HG03066 (cell line): ENCODE data around the gene SPRR2E.
"Not testable (repeated sequence)": the region's sequence is repeated elsewhere in the genome, so short reads cannot be mapped to it uniquely, and the experiment has no call there.

Source experiments
- ATAC-seq: cut with Tn5 transposase; IDR thresholded peaks from one replicate; pipeline ENCODE4 v1.9.1; 2021; ENCODE audit warnings: low read depth; ENCODE audit not compliant: unreplicated experiment

The SPRR2E gene

GRCh38 chr1:153094426-153094825 is at the start of gene SPRR2E:
Gene SPRR2E, minus strand, starts transcription at chr1:153094526. Its CDS starts 775 bp downstream, at chr1:153093751.
- no peak for ATAC-seq

DNA sequence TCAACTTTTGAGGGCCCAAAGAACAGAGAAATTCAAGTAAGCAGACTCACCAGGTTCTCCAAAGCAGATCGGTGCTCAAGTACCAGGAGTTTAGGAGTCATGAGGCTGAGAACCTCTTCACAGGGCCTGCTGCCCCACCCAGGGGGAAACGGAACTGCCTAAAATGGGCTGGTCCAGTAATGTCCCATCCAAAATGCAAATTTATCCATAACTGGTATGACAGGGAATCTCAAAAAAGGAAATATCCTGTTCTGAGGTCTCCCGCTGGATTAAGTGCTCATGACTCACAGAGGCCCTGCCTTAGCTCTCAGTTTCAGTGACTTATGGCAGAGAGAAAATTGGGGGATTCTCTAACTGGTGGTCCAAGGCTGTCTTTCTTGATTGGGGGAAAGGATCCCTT is 47.1 kb upstream of the SPRR2E start:
- no peak for ATAC-seq

DNA sequence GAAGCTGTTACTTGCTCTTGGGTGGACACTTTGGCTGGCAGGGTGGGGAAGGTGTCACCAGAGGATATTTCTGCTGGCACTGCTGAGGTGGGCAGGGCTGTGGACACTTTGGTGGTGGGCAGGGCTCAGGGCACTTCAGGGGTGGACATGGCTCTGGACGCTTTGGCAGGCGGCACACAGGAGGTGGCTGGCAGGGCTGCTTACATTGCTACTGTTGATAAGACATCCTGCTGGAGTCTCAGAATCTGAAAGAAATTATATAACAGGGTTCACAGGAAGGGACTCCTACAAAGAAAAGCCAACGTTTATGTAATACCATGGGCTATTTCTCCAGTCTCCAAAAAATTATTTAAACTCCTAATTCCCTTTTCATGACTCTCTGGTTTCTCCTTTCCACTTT is 46.2 kb upstream of the SPRR2E start:
- no peak for ATAC-seq

- ATAC-seq, result no peak
Measured at GRCh38 chr1:153133743-153134142, 39.4 kb upstream of the SPRR2E start.

DNA sequence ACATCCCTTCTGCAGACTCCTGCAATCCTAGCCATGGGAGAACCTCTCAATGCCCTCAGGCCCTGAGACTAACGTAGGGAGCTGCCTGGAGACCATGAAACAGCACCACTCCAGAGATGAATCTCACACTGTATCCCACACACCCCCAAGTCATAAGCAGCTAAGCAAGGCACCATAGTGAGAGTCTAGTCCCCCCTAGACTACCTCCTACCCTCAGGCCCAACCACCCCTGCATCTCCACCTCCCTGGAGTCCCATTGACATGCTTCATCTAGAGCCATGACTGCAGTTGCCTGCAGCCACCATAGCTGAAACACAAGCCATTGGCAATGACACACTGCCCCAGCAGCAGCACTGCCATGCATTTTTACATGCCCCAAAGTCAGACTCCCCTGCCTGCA is 38.9 kb upstream of the SPRR2E start:
- no peak for ATAC-seq

DNA sequence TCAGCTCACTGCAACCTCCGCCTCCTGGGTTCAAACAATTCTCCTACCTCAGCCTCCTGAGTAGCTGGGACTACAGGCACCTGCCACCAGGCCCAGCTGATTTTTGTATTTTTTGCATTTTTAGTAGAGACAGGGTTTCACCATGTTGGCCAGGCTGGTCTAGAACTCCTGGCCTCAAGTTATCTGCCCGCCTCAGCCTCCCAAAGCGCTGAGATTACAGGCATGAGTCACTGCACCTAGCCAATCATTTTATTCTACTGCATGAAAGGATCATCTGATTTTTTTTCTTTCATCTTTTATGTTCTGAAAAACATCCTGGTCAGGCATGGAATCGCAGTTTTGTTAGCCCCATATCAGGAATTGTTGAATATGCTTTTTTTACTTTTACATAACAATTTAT is 34.4 kb upstream of the SPRR2E start:
- not testable (repeated sequence) for ATAC-seq

GRCh38 chr1:153127296-153127695 is 33.0 kb upstream of the SPRR2E start:
- ATAC-seq, result no peak

- ATAC-seq, result no peak
Measured at GRCh38 chr1:153125536-153125935, 31.2 kb upstream of the SPRR2E start.

DNA sequence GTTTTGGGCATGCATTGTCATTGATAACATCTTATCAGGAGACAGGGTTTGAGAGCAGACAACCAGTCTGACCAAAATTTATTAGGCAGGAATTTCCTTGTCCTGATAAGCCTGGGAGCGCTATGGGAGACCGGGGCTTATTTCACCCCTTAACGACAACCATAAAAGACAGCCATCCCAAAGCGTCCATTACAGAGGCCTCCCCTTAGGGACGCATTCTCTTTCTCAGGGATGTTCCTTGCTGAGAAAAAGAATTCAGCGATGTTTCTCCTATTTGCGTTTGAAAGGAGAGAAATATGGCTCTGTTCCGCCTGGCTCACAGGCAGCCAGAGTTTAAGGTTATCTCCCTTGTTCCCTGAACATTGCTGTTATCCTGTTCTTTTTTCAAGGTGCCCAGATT is 29.5 kb upstream of the SPRR2E start:
- not testable (repeated sequence) for ATAC-seq

- no peak for ATAC-seq
Measured at GRCh38 chr1:153122831-153123421, 28.6 kb upstream of the SPRR2E start.

- ATAC-seq, result no peak
Measured at GRCh38 chr1:153120945-153121344, 26.6 kb upstream of the SPRR2E start.

DNA sequence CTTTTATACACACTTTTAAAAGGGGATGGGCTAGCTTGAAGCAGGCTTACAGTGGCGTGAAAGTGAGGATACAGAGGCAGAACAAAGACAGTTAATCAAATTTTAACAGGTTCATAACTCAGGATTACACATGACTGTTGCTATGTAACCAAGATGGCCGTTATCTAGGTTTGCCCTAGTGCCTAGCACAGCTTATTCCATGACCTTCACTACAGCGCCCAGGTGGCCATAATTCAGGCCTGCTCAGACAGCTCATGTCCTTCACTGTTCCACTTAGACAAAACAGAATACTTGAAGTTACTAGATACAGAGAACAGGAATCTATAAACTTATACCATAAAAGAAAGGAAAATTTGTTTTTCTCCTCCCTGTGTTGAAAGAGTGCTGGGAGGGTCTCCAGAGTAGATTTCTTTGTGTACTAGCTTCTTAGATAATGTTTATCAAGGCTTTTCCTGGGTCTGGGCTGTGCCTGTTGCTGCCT is 25.2 kb upstream of the SPRR2E start:
- no peak for ATAC-seq

GRCh38 chr1:153115264-153115663 is 20.9 kb upstream of the SPRR2E start:
- ATAC-seq, result not testable (repeated sequence)

DNA sequence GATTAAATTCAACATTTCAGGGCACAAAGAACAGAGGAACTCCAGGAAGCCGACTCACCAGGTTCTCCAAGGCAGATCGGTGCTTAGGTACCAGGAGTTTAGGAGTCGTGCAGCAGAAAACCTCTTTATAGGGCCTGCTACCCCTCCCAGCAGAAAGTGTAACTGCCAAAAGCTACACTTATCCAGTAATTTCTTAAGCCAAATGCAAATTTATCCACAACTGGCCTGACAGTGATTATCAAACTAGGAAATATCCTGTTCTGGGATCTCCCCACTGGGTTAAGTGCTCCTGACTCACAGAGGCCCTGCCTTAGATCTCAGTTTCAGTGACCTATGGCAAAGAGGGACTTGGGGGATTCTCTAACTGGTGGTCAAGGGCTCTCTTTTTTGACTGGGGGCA is 19.1 kb upstream of the SPRR2E start, which contains the start of gene SPRR2F:
Gene SPRR2F (minus strand): TSS at position 101 of the 400 bp plus-strand sequence. CDS start 783 bp downstream, outside the sequence.
- no peak for ATAC-seq

DNA sequence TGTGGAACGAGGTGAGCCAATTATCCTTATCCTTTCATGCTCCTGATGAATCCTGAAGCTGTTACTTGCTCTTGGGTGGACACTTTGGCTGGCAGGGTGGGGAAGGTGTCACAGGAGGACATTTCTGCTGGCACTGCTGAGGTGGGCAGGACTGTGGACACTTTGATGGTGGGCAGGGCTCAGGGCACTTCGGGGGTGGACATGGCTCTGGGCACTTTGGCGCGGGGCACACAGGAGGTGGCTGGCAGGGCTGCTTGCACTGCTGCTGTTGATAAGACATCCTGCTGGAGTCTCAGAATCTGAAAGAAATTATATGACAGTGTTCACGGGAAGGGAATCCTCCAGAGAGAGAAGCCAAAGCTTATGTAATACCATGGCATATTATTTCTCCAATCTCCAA is 18.1 kb upstream of the SPRR2E start:
- not testable (repeated sequence) for ATAC-seq

- ATAC-seq, result no peak
Measured at GRCh38 chr1:153100245-153100644, 5.9 kb upstream of the SPRR2E start.

DNA sequence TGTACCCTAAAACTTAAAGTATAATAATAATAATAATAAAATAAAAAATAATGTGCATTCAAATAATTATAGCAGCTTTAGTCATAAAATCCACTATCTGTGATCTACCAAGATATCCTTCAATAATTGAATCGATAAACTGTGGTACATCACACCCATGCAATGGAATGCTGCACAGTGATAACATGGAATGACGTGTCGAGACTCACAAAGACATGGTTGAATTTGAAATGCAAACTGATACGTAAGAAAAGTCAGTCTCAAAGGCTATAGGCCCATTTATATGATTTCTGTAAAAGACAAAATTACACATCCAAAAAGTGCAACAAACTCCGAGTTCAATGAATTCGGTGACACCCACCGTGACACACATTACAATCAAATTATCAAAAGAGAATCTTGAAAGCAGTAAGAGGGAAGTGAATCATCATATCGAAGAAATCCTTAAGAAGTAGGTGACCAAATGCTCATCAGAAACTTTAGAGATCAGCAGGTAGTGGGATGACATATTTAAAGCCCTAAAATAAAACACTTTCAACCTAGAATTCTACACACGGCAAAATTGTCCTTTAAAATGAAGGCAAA is 5.2 kb upstream of the SPRR2E start:
- no peak for ATAC-seq

- no peak for ATAC-seq
Measured at GRCh38 chr1:153095764-153096163, 1.4 kb upstream of the SPRR2E start.

- ATAC-seq, result no peak
Measured at GRCh38 chr1:153087652-153088051, 6.7 kb downstream of the SPRR2E start.

- no peak for ATAC-seq
Measured at GRCh38 chr1:153081736-153082135, 12.6 kb downstream of the SPRR2E start.

DNA sequence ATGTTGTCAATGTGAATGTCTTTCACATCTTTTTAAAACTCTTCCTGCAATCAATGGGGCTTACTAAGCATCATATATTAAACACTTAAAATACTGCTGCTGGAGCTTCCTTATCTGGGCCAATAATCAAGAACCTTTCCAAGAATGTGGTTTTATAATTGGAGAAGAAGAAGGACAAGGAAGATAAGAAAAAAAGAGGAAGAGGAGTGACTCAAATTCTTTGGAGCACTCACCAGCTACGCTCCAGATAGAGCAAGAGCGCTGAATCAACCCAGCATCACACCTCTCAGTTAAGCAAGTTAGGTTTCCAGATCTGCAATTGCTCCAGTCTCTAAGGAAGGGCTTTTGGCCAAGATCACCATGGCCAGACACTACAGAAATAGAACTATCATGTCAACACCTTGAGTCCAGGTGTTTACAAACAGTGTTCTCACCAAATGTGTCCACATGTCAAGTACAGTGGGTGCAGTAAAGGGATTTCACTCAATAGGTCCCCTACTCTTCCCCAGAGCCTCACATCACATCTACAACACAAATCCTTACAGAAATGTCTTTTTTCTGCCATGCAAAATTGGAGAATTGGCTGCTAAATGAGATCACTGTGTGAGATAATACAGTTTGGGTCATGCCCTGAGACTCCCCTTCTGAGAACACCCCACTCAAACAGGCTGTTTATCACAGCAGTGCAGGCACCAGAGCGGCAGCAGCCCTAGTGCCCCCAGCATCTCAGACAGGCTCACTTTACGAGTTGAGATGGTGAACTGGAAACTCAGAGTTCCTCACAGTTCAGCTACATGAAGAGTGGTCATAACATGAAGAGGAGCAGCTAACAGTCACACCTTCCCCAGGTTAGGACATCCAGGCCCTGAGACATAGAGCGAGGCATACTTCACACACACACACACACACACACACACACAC is 21.3 kb downstream of the SPRR2E start:
- ATAC-seq, result no peak
